Muscle of arm (tissue), 12 donors: ENCODE results near the gene ATRN. TPM values are rescaled to one million over a fixed set of nuclear protein-coding genes. Genes with fewer than 3 reads are reported as not detected.
"Not testable (repeated sequence)": the region's sequence is repeated elsewhere in the genome, so short reads cannot be mapped to it uniquely, and the experiment has no call there.

ENCODE experiments used
- DNase-seq: peaks from one replicate; pipeline ENCODE4 v3.0.0-alpha.2; 2013
- polyA plus RNA-seq, 12 donors: library from polyadenylated mRNA; unstranded; fragments of 120-200 nt; gene quantifications; one replicate each; pipeline ENCODE4 v1.2.1, GENCODE V29; 2013; ENCODE audit not compliant: insufficient read length in 12 of 12

Gene ATRN
- polyA plus RNA-seq, 12 donors: 22.6 to 30.1 (median 26.0) TPM; not detected in 1

DNA sequence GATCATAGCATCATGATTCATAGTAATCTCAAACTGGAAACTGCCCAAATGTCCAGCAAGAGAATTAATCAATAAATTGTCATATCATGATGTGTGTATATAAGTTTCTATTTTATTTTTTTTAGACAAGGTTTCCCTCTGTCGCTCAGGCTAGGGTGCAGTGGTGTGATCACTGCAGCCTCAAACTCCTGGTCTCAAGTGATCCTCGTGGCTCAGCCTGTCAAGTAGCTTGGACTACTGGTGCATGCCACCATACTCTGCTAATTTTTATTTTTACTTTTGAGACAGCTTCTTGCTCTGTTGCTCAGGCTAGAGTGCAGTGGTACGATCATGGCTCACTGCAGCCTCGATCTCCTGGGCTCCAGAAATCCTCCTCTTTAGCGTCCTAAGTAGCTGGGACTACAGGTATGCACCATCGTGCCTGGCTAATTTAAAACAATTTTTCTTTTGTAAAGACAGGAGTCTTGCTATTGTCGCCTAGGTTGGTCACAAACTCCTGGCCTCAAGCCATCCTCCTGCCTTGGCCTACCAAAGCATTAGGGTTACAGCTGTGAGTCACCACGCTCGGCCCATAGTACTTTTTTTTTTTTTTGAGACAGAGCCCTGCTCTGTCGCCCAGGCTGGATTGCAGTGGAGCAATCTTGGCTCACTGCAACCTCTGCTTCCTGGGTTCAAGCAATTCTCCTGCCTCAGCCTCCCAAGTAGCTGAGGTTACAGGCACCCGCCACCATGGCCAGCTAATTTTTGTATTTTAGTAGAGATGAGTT is 8.7 kb upstream of the ATRN start:
- no peak for DNase-seq

DNA sequence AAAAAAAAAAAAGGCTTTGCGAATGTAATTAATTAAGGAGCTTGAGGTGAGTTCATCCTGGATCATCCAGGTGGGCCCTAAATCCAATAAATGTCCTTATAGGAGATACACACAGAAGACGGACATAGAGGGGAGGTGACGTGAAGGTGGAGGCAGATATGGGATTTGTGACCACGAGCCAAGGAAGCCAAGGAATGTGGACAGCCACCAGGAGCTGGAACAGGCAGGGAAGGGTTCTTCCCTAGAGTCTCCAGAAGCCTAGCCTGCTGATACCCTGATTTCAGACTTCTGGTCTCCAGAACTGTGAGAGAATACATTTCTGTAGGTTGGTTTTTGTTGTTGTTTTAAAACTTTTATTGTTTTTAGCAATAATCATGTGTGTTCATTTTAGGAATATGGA is 6.7 kb upstream of the ATRN start:
- no peak for DNase-seq

DNA sequence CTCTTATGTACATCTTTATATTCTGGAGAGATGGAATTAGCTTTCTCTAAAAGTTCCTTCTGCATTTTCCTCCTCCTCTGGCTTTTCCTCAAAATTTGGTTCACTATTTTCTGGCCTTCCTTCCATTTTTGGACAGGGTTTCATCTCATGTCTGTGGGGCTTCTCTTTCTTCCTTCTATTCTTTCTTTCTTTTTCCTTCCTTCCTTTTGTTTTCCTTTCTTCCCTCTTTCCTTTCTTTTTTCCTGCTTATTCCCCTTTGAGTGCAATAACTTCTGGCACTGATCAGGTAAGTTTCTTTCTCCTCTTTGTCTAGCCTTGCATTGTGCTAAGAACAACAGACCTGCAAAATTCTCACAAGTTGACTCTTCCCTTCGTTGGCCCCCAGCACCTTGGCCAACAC is 5.5 kb upstream of the ATRN start:
- no peak for DNase-seq

DNA sequence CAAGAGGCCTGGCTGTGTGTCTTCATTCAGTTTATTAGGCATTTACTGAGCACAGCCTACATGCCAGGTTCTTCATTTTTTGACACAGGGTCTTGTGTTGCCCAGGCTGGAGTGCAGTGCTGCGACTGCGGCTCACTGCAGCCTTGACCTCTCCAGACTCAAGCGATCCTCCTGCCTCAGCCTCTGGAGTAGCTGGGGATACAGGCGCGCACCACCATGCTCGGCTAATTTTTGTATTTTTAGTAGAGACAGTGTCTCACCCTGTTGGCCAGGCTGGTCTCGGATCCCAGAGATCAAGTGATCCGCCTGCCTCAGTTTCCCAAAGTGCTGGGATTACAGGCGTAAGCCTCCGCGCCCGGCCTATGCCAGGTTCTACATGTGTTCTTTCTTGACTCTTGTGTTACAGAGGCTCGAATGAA is 601 bp upstream of the ATRN start:
- DNase-seq: no peak

- no peak for DNase-seq
These were observed 691 bp downstream of the ATRN start for GRCh38 chr20:3471397-3472021.

DNA sequence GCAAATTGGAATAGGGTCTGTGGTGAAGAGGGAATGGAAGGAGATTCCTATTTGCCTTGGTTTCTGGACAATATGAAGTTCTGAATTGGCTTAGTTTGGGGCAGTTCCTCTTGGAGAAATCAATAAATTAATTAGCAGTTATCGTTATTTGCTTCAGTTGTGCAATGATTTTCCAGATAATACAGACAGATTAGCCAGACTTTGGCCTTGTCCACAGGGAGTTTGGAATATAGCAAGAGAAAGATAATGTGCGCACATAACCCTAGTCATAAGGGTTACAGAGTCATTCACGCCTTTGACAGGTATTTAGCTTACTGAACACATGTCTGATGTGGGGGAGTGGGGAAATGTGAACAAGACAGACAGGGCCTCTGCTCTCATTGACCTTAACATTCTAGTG is 1.3 kb downstream of the ATRN start:
- DNase-seq: no peak

- DNase-seq: no peak
These were observed 2.5 kb downstream of the ATRN start for GRCh38 chr20:3473324-3473723.

GRCh38 chr20:3473944-3474343 is 3.1 kb downstream of the ATRN start:
- DNase-seq: no peak

DNA sequence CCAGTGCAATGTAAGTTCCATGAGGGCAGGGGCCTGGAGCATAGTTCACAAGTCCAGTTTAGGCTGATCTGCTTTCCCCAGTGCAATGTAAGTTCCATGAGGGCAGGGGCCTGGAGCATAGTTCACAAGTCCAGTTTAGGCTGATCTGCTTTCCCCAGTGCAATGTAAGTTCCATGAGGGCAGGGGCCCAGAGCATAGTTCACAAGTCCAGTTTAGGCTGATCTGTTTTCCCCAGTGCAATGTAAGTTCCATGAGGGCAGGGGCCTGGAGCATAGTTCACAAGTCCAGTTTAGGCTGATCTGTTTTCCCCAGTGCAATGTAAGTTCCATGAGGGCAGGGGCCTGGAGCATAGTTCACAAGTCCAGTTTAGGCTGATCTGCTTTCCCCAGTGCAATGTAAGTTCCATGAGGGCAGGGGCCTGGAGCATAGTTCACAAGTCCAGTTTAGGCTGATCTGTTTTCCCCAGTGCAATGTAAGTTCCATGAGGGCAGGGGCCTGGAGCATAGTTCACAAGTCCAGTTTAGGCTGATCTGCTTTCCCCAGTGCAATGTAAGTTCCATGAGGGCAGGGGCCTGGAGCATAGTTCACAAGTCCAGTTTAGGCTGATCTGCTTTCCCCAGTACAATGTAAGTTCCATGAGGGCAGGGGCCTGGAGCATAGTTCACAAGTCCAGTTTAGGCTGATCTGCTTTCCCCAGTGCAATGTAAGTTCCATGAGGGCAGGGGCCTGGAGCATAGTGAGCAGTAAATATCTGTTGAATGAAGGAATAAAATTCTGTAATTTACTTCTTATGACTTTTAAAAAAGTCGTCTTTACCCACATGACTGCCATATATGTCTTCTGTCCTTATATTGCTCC is 6.4 kb downstream of the ATRN start:
- DNase-seq: not testable (repeated sequence)

- DNase-seq: no peak
These were observed 7.2 kb downstream of the ATRN start for GRCh38 chr20:3477861-3478544.

DNA sequence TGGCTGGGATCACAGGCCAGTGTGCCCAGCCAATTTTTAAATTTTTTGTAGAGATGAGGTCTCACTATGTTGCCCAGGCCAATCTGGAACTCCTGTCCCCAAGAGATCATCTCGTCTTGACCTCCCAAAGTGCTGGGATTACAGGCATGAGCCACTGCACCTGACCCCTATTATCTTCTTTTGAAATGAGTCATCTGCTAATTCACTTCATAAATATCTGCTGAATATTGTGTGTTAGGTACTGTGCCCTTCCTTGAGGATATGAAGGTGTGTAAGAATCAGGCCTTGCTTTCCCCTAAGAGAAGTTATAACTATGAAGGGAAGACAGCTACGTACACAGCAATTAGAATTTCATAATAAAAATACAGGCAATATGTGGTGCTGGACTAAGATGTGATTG is 8.2 kb downstream of the ATRN start:
- no peak for DNase-seq

DNA sequence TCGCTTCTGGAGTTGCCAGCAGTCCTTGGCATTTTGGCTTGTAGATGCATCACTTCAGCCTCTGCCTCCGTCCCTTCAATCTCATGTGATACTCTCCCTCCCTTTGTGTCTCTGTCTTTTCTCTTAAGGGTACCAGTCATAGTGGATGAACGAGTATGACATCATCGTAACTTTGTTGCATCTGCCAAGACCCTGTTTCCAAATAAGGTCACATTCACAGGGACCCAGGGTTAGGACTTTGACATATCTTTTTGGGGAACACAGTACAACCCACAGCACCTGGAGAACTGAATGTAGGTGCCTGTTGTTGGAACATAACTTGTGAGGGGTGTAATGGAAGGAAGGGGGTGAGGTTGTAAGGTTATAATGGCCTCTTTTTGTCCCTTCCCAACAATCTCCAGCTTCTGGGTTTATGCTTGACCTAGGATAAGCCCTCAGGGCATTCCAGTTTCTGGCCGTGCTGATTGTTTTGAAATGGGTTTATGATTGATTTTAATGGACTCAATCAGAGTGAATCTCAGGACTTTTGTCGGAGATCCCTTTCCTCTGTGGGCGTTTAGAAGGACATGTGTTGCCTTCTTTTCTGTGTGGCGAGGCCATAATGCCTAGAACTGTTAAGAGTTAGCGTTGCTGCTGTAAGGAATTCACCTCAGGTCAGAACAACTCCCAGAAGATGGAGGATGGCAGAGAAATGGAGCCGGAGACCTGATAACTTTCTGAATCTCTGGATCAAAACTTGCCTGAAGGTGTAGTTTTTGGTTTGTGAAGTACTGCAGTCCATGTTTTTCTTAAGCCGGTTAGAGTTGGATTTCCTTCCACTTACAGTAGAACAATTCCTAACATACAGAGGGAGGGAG is 9.2 kb downstream of the ATRN start:
- DNase-seq: no peak

GRCh38 chr20:3483309-3483708 is 12.5 kb downstream of the ATRN start:
- no peak for DNase-seq

DNA sequence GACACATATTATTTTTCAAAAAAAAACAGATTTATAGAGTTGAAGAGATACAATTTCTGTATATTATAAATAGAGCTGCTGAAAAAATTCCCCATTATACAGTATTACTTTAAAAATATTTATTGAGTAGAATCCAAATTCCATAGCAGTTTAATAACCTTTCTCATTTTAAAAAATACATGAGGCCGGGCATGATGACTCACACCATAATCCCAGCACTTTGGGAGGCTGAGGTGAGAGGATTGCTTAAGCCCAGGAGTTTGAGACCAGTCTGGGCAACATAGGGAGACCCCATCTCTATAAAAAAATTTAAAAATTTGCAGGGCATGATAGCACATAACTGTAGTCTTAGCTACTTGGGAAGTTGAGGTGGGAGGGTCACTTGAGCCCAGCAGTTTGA is 13.0 kb downstream of the ATRN start:
- DNase-seq: no peak

DNA sequence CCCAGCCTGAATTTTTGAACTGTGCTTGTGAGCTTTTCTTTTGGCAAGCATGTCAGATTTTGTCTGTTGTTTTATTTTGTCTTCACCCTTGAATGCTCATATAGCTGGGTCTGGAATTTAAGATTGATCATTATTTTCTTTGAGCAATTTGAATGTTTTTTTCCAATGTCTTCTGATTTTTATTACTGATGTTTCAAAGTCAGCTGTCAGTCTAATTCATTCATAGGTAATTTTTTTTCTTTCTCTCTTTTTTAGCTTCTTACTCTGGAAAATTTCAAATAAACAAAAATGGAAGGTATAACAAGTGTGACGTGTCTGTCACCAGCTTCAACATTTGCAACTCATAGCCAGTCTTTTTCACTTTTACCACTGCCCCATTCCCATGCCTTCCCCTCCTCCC is 15.1 kb downstream of the ATRN start:
- no peak for DNase-seq

- DNase-seq: no peak
These were observed 16.0 kb downstream of the ATRN start for GRCh38 chr20:3486850-3487249.

- DNase-seq: no peak
These were observed 21.9 kb downstream of the ATRN start for GRCh38 chr20:3492669-3493068.

GRCh38 chr20:3494218-3494617 is 23.4 kb downstream of the ATRN start:
- DNase-seq: no peak

DNA sequence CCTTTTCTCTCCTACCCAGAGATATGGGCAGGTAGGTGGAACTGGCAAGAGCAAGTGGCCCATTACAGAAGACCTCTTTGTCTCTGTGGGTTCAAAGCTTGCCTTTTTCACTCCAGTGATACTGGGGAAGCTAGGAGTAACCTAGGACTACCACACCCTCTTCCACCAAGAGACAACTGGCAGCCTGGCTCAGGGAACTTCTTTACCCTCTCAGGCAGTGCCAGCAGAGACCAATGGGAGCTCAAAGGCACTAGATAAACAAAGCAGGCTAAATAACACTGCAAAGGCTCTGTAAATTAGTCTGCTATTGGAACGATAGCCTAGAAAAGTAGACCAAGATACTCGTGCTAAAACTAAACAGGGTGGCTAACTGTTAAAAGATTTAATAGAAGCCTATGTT is 32.1 kb downstream of the ATRN start:
- no peak for DNase-seq

- DNase-seq: no peak
These were observed 34.3 kb downstream of the ATRN start for GRCh38 chr20:3505148-3505547.

GRCh38 chr20:3509064-3509463 is 38.2 kb downstream of the ATRN start:
- DNase-seq: no peak
